ENCODE measurements around the gene ARHGEF18.
"Not testable (repeated sequence)": the region's sequence is repeated elsewhere in the genome, so short reads cannot be mapped to it uniquely, and the experiment has no call there.

DNA sequence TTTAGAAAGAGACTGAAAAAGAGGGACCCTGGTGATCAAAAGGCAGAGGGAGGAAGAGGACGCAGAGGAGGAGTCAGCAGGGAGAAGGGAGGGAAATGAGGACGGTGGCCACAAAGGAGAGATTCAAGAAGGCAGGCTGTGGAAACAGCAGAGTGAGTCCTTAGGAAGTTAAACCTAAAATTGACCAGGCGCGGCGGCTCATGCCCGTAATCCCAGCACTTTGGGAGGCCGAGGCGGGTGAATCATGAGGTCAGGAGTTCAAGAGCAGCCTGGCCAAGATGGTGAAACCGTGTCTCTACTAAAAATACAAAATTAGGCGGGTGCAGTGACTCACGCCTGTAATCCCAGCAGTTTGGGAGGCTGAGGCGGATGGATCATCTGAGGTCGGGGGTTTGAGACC, 20.1 kb downstream of the ARHGEF18 start:
- TF ChIP-seq, protein P1, sequence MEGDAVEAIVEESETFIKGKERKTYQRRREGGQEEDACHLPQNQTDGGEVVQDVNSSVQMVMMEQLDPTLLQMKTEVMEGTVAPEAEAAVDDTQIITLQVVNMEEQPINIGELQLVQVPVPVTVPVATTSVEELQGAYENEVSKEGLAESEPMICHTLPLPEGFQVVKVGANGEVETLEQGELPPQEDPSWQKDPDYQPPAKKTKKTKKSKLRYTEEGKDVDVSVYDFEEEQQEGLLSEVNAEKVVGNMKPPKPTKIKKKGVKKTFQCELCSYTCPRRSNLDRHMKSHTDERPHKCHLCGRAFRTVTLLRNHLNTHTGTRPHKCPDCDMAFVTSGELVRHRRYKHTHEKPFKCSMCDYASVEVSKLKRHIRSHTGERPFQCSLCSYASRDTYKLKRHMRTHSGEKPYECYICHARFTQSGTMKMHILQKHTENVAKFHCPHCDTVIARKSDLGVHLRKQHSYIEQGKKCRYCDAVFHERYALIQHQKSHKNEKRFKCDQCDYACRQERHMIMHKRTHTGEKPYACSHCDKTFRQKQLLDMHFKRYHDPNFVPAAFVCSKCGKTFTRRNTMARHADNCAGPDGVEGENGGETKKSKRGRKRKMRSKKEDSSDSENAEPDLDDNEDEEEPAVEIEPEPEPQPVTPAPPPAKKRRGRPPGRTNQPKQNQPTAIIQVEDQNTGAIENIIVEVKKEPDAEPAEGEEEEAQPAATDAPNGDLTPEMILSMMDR (IDR thresholded peaks at IDR 0.05) = not testable (repeated sequence)
- not testable (repeated sequence) for TF ChIP-seq EP300, POLR2A (IDR thresholded peaks at IDR 0.05)
